HTERT RPE-1 (cell line): ENCODE data around the gene CDC42BPB.

Source experiments
- in situ Hi-C: fragments of 300-500 bp; cut with MboI; formaldehyde crosslinking; loops from 4 replicates; pipeline ENCODE4 v1.14.3; 2020; ENCODE audit warnings: low sequenced_read_pairs

The CDC42BPB gene

GRCh38 chr14:103096387-103096786 lies 39.0 kb upstream of the CDC42BPB start:
- in situ Hi-C loops: no loop called here

GRCh38 chr14:103095210-103095778 lies 37.9 kb upstream of the CDC42BPB start:
- in situ Hi-C loops: no loop called here

GRCh38 chr14:103094406-103095209 lies 37.3 kb upstream of the CDC42BPB start, which contains the start of gene EXOC3L4:
Gene EXOC3L4 (plus strand): TSS chr14:103094725. CDS start chr14:103100220, 5,495 bp downstream.
- in situ Hi-C loops: no loop called here

GRCh38 chr14:103093856-103094405 lies 36.6 kb upstream of the CDC42BPB start:
- in situ Hi-C loops: no loop called here

- in situ Hi-C loops: no loop called here
These were observed 34.5 kb upstream of the CDC42BPB start for GRCh38 chr14:103091883-103092222.

GRCh38 chr14:103091041-103091882 lies 33.9 kb upstream of the CDC42BPB start:
- in situ Hi-C loops: no loop called here

- in situ Hi-C loops: no loop called here
These were observed 33.2 kb upstream of the CDC42BPB start for GRCh38 chr14:103090481-103091020.

- in situ Hi-C loops: no loop called here
These were observed 32.3 kb upstream of the CDC42BPB start for GRCh38 chr14:103089386-103090335.

GRCh38 chr14:103088921-103089320 lies 31.6 kb upstream of the CDC42BPB start:
- in situ Hi-C loops: no loop called here

GRCh38 chr14:103087343-103087835 lies 30.0 kb upstream of the CDC42BPB start:
- in situ Hi-C loops: no loop called here

- in situ Hi-C loops: no loop called here
These were observed 29.5 kb upstream of the CDC42BPB start for GRCh38 chr14:103086771-103087342.

GRCh38 chr14:103085106-103086091 lies 28.1 kb upstream of the CDC42BPB start:
- in situ Hi-C loops: no loop called here

- in situ Hi-C loops: no loop called here
These were observed 26.9 kb upstream of the CDC42BPB start, which contains the start of gene LBHD2 for GRCh38 chr14:103084021-103084919. Gene LBHD2 (plus strand): TSS chr14:103084210. CDS start chr14:103086013, 1,803 bp downstream.

- in situ Hi-C loops: no loop called here
These were observed 24.6 kb upstream of the CDC42BPB start for GRCh38 chr14:103081951-103082350.

- in situ Hi-C loops: no loop called here
These were observed 21.7 kb upstream of the CDC42BPB start for GRCh38 chr14:103078860-103079587.

- in situ Hi-C loops: no loop called here
These were observed 21.0 kb upstream of the CDC42BPB start for GRCh38 chr14:103078420-103078749.
